ENCODE data around the gene CCL20. TPM values are rescaled to one million over a fixed set of nuclear protein-coding genes. Genes with fewer than 3 reads are reported as not detected.
"Not testable (repeated sequence)": the region's sequence is repeated elsewhere in the genome, so short reads cannot be mapped to it uniquely, and the experiment has no call there.

Gene CCL20
- total RNA-seq, 1 donor from 2014 or later = not detected

- no peaks in the 10 kb centered on the region for H3K27me3 ChIP-seq (ENCODE audit: insufficient read depth, low read length)
- H2AFZ ChIP-seq (ENCODE audit: low read depth, low read length) = no peak overlapping the region
- Mint-ChIP-seq H3K4me1 (ENCODE audit: low read depth, unreplicated experiment) (peaks cover 5% of the 10 kb centered on the region), H3K27ac (ENCODE audit: unreplicated experiment) (no peak overlapping the region), H3K36me3 (ENCODE audit: low read depth, unreplicated experiment) (no peaks in the 10 kb centered on the region), H3K4me3 (ENCODE audit: unreplicated experiment) (no peak overlapping the region), H3K9me3 (ENCODE audit: unreplicated experiment) (no peaks in the 10 kb centered on the region), H3K27me3 (ENCODE audit: low read depth, unreplicated experiment) (peaks cover 12% of the 10 kb centered on the region)
- H3K9me3 ChIP-seq (ENCODE audit: insufficient read depth, low read depth, low read length) = no peaks in the 10 kb centered on the region
- TF ChIP-seq, protein P1, sequence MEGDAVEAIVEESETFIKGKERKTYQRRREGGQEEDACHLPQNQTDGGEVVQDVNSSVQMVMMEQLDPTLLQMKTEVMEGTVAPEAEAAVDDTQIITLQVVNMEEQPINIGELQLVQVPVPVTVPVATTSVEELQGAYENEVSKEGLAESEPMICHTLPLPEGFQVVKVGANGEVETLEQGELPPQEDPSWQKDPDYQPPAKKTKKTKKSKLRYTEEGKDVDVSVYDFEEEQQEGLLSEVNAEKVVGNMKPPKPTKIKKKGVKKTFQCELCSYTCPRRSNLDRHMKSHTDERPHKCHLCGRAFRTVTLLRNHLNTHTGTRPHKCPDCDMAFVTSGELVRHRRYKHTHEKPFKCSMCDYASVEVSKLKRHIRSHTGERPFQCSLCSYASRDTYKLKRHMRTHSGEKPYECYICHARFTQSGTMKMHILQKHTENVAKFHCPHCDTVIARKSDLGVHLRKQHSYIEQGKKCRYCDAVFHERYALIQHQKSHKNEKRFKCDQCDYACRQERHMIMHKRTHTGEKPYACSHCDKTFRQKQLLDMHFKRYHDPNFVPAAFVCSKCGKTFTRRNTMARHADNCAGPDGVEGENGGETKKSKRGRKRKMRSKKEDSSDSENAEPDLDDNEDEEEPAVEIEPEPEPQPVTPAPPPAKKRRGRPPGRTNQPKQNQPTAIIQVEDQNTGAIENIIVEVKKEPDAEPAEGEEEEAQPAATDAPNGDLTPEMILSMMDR (IDR thresholded peaks at IDR 0.05; ENCODE audit: insufficient read depth, low read depth, low read length) = no peak
- no peak for TF ChIP-seq EZH2 (IDR thresholded peaks at IDR 0.05; ENCODE audit: insufficient read depth, low read length)
- H3K4me1 ChIP-seq (ENCODE audit: insufficient read depth, low read length) = no peaks in the 10 kb centered on the region
- no peaks in the 10 kb centered on the region for H3K79me2 ChIP-seq (ENCODE audit: insufficient read depth, low read length)
- H3K4me2 ChIP-seq (ENCODE audit: low read length) = no peak overlapping the region
- H3K9ac ChIP-seq (ENCODE audit: low read length) = no peak overlapping the region
- no peak overlapping the region for H3K4me3 ChIP-seq (ENCODE audit: insufficient read depth, low read depth, low read length)
- H4K20me1 ChIP-seq (ENCODE audit: insufficient read depth, low read length) = no peaks in the 10 kb centered on the region
- DNase-seq (ENCODE audit: low read depth) (no peak), FAIRE-seq (no peak)
- H3K27ac ChIP-seq (ENCODE audit: low read depth, low read length) = no peak overlapping the region
- no peaks in the 10 kb centered on the region for H3K36me3 ChIP-seq (ENCODE audit: insufficient read depth, low read length)
Measured at GRCh38 chr2:227829337-227829736, 15.7 kb downstream of the CCL20 start.

GRCh38 chr2:227834423-227834822, 20.8 kb downstream of the CCL20 start:
- Mint-ChIP-seq H3K27ac (ENCODE audit: unreplicated experiment) (no peak overlapping the region), H3K9me3 (ENCODE audit: unreplicated experiment) (peaks cover 8% of the 10 kb centered on the region), H3K4me3 (ENCODE audit: unreplicated experiment) (no peak overlapping the region), H3K27me3 (ENCODE audit: low read depth, unreplicated experiment) (peaks cover 3% of the 10 kb centered on the region), H3K36me3 (ENCODE audit: low read depth, unreplicated experiment) (no peaks in the 10 kb centered on the region), H3K4me1 (ENCODE audit: low read depth, unreplicated experiment) (no peaks in the 10 kb centered on the region)
- Histone ChIP-seq H3K4me2 (ENCODE audit: low read length) (no peak overlapping the region), H3K36me3 (ENCODE audit: insufficient read depth, low read length) (no peaks in the 10 kb centered on the region), H3K9ac (ENCODE audit: low read length) (no peak overlapping the region), H3K27me3 (ENCODE audit: insufficient read depth, low read length) (no peaks in the 10 kb centered on the region), H3K79me2 (ENCODE audit: insufficient read depth, low read length) (no peaks in the 10 kb centered on the region), H3K9me3 (ENCODE audit: insufficient read depth, low read depth, low read length) (no peaks in the 10 kb centered on the region), H3K4me3 (ENCODE audit: insufficient read depth, low read depth, low read length) (no peak overlapping the region), H4K20me1 (ENCODE audit: insufficient read depth, low read length) (no peaks in the 10 kb centered on the region), H3K27ac (ENCODE audit: low read depth, low read length) (no peak overlapping the region), H2AFZ (ENCODE audit: low read depth, low read length) (no peak overlapping the region), H3K4me1 (ENCODE audit: insufficient read depth, low read length) (no peaks in the 10 kb centered on the region)
- DNase-seq (ENCODE audit: low read depth) (no peak), FAIRE-seq (no peak)
- no peak for TF ChIP-seq EZH2 (IDR thresholded peaks at IDR 0.05; ENCODE audit: insufficient read depth, low read length)
- TF ChIP-seq, protein P1 (IDR thresholded peaks at IDR 0.05; ENCODE audit: insufficient read depth, low read depth, low read length) = no peak

DNA sequence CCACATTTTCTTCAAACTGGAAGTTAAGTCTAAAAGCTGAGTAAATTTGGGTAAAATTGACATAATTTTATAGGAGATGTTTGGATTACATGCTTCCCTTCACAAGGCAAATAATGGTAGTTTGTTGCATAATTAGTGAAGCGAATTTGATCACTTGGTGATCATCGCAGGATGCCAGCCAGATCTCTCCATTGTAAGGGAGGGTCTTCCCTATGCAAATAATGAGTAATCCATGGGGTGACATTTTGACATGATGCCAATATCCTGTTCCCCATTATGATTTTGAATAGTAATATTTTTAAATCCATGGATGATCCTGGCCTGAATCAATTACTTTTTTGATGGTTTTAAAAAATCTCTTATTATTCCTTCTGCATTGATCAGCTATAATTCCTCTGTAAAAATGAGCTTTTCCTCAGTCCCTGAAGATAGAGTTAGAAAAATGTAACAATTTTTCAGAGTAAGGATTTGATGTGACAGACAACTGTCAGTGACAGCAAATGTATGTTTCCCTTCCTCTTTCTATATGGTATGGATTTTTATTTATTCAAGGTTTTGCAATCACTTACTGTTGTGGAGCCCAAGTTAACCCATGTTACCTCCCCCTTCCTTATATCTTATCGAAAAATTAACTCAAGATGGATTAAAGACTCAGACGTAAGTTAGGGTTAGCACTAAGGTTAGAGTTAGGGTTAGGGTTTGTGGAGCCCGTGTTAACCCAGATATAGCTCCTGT, 21.4 kb downstream of the CCL20 start:
- Mint-ChIP-seq H3K4me3 (ENCODE audit: unreplicated experiment) (no peak overlapping the region), H3K4me1 (ENCODE audit: low read depth, unreplicated experiment) (no peaks in the 10 kb centered on the region), H3K36me3 (ENCODE audit: low read depth, unreplicated experiment) (no peaks in the 10 kb centered on the region), H3K9me3 (ENCODE audit: unreplicated experiment) (peaks cover 8% of the 10 kb centered on the region), H3K27ac (ENCODE audit: unreplicated experiment) (no peak overlapping the region), H3K27me3 (ENCODE audit: low read depth, unreplicated experiment) (no peaks in the 10 kb centered on the region)
- Histone ChIP-seq H3K36me3 (ENCODE audit: insufficient read depth, low read length) (no peaks in the 10 kb centered on the region), H3K9me3 (ENCODE audit: insufficient read depth, low read depth, low read length) (no peaks in the 10 kb centered on the region), H3K9ac (ENCODE audit: low read length) (no peak overlapping the region), H3K79me2 (ENCODE audit: insufficient read depth, low read length) (no peaks in the 10 kb centered on the region), H3K27me3 (ENCODE audit: insufficient read depth, low read length) (no peaks in the 10 kb centered on the region), H2AFZ (ENCODE audit: low read depth, low read length) (no peak overlapping the region), H3K4me2 (ENCODE audit: low read length) (no peak overlapping the region), H3K27ac (ENCODE audit: low read depth, low read length) (no peak overlapping the region), H3K4me3 (ENCODE audit: insufficient read depth, low read depth, low read length) (no peak overlapping the region), H3K4me1 (ENCODE audit: insufficient read depth, low read length) (no peaks in the 10 kb centered on the region), H4K20me1 (ENCODE audit: insufficient read depth, low read length) (no peaks in the 10 kb centered on the region)
- TF ChIP-seq, protein P1 (IDR thresholded peaks at IDR 0.05; ENCODE audit: insufficient read depth, low read depth, low read length) = no peak
- no peak for TF ChIP-seq EZH2 (IDR thresholded peaks at IDR 0.05; ENCODE audit: insufficient read depth, low read length)
- DNase-seq (ENCODE audit: low read depth) (no peak), FAIRE-seq (no peak)

- H3K79me2 ChIP-seq (ENCODE audit: insufficient read depth, low read length); H3K4me2 ChIP-seq (ENCODE audit: low read length); H2AFZ ChIP-seq (ENCODE audit: low read depth, low read length); H3K27ac Mint-ChIP-seq (ENCODE audit: unreplicated experiment); H3K4me1 Mint-ChIP-seq (ENCODE audit: low read depth, unreplicated experiment); H3K27ac ChIP-seq (ENCODE audit: low read depth, low read length); H3K27me3 Mint-ChIP-seq (ENCODE audit: low read depth, unreplicated experiment); H3K9me3 Mint-ChIP-seq (ENCODE audit: unreplicated experiment); H3K4me1 ChIP-seq (ENCODE audit: insufficient read depth, low read length); FAIRE-seq; H4K20me1 ChIP-seq (ENCODE audit: insufficient read depth, low read length); H3K9me3 ChIP-seq (ENCODE audit: insufficient read depth, low read depth, low read length); H3K36me3 Mint-ChIP-seq (ENCODE audit: low read depth, unreplicated experiment); H3K9ac ChIP-seq (ENCODE audit: low read length); H3K4me3 Mint-ChIP-seq (ENCODE audit: unreplicated experiment); H3K4me3 ChIP-seq (ENCODE audit: insufficient read depth, low read depth, low read length); H3K36me3 ChIP-seq (ENCODE audit: insufficient read depth, low read length); DNase-seq (ENCODE audit: low read depth); H3K27me3 ChIP-seq (ENCODE audit: insufficient read depth, low read length): not testable (repeated sequence)
Measured at GRCh38 chr2:227839339-227840129, 25.9 kb downstream of the CCL20 start.

Data from astrocyte (in vitro differentiated cells and primary cell).